Measurements from ENCODE around the gene FOXP1.

- TF ChIP-seq CTCF (IDR thresholded peaks at IDR 0.05; ENCODE audit: low read depth, low read length) = no peak
- no peak for TF ChIP-seq EZH2phosphoT487 (IDR thresholded peaks at IDR 0.05; ENCODE audit: low read depth)
Observed at GRCh38 chr3:71369701-71370391, 213.7 kb downstream of the FOXP1 start.

Measured in OCI-LY3 (cell line).